Gastrocnemius medialis (tissue), 4 donors: ENCODE measurements around the gene CD82.

Experiments
- POLR2A ChIP-seq, 2 donors: fragments of 450-650 bp; IDR thresholded peaks; one replicate each; pipeline ENCODE4 v1.6.1; 2017; ENCODE audit warnings: antibody characterized with exemption in 2 of 2, mild to moderate bottlenecking in 2 of 2, moderate library complexity in 2 of 2
- TF ChIP-seq, protein P1 (sequence below), 5 experiments: fragments of 450-650 bp in 3 of 5; fragments of 200-600 bp in 2 of 5; sonication (generic) in 2 of 5; IDR thresholded peaks in 4 of 5; conservative IDR thresholded peaks in 1 of 5; 1 replicate in 4 of 5; 2 replicates in 1 of 5; pipeline ENCODE4 v1.5.1; 2016 to 2019; ENCODE audit warnings: antibody characterized with exemption in 5 of 5, mild to moderate bottlenecking in 3 of 5, moderate library complexity in 3 of 5

DNA sequence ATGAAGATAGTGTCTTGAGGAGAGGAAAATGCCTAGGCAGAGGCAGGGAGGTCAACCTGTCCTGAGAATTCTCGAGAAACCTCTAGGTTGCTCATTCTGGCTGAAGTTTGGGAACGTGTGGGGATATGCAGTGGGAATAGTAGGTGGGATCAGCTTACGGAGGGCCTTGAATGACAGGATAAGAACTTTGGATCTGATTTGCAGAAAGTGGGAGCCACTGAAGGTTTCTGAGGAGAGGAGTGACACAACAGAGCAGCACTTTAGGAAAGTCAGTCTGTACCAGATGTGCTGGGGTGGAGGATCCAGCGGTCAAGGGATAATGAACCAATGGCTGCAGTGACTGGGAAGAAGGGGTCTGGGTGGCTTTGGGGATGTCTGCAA lies 2.4 kb downstream of the CD82 start:
- TF ChIP-seq, protein P1, sequence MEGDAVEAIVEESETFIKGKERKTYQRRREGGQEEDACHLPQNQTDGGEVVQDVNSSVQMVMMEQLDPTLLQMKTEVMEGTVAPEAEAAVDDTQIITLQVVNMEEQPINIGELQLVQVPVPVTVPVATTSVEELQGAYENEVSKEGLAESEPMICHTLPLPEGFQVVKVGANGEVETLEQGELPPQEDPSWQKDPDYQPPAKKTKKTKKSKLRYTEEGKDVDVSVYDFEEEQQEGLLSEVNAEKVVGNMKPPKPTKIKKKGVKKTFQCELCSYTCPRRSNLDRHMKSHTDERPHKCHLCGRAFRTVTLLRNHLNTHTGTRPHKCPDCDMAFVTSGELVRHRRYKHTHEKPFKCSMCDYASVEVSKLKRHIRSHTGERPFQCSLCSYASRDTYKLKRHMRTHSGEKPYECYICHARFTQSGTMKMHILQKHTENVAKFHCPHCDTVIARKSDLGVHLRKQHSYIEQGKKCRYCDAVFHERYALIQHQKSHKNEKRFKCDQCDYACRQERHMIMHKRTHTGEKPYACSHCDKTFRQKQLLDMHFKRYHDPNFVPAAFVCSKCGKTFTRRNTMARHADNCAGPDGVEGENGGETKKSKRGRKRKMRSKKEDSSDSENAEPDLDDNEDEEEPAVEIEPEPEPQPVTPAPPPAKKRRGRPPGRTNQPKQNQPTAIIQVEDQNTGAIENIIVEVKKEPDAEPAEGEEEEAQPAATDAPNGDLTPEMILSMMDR (IDR thresholded peaks at IDR 0.05 in 4 of 5, conservative IDR thresholded peaks at IDR 0.05 in 1 of 5): no peak
- no peak for TF ChIP-seq POLR2A (IDR thresholded peaks at IDR 0.05)
